GM12864 (cell line): ENCODE measurements around the gene SLC37A1.

Experiments
- DNase-seq: peaks from one replicate; pipeline ENCODE4 v3.0.0-alpha.2; 2011; ENCODE audit warnings: low read depth
- H3K4me3 ChIP-seq: 2 replicates; pipeline ENCODE4 v1.5.1; 2011; ENCODE audit warnings: mild to moderate bottlenecking, low read depth, low read length, control low read depth
- CTCF ChIP-seq: IDR thresholded peaks from 2 replicates; pipeline ENCODE4 v1.5.1; 2011; ENCODE audit warnings: low read depth, mild to moderate bottlenecking, moderate library complexity, low read length, control low read depth, inconsistent platforms; ENCODE audit errors: missing control alignments

Gene SLC37A1

GRCh38 chr21:42531771-42532170 lies 18.1 kb downstream of the SLC37A1 start:
- H3K4me3 ChIP-seq = no peak overlapping the region
- no peak for DNase-seq
- TF ChIP-seq CTCF = no peak

DNA sequence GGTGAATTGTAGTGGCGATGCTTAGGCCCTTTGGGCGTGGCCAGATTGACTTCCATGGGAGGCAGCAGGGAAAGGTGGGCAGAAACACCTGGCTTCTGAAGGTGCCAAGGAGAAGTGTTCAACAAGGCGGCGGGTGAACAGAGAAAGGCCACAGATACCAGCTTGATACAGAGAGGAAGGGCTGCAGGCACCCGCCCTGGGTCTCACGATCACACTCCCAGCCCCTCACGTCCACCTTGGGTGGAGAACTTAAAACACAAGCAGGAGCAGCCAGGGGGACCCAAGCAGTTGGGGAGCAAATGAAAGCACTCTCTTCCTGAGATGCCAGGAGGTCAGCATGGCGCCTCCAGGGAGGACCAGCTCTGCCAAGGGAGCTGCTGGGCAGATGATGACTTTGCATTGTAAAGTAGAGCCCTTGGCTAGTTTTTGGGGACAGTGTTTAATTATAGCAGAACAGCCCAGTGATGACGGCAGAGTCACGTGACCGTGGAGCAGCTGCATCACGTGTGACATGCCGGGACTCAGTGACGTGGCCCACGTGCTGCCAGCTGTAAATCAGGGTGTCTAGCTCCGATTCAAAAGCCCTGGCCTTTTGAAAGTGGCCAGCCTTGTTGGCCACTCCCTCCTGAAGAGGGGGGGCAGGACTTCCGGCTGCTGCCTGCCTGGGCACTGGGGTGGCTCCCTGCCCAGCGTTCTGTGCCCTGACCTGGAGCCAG lies 19.0 kb downstream of the SLC37A1 start:
- peak overlapping the region; percentile 19; the same call in 1 of the 2 replicates for H3K4me3 ChIP-seq
- no peak for TF ChIP-seq CTCF
- DNase-seq = no peak

GRCh38 chr21:42533306-42533962 lies 19.8 kb downstream of the SLC37A1 start:
- H3K4me3 ChIP-seq = peak overlapping the region; percentile 32; the same call in 1 of the 2 replicates
- no peak for TF ChIP-seq CTCF
- no peak for DNase-seq

GRCh38 chr21:42533963-42534355 lies 20.3 kb downstream of the SLC37A1 start:
- TF ChIP-seq CTCF = no peak
- peak overlapping the region; percentile 32; the same call in 1 of the 2 replicates for H3K4me3 ChIP-seq
- no peak for DNase-seq

GRCh38 chr21:42534421-42535378 lies 21.0 kb downstream of the SLC37A1 start:
- TF ChIP-seq CTCF = no peak
- H3K4me3 ChIP-seq = peak overlapping the region; percentile 32
- no peak for DNase-seq

- no peak overlapping the region; the same call in 1 of the 2 replicates for H3K4me3 ChIP-seq
- DNase-seq = no peak
- TF ChIP-seq CTCF = no peak
Observed at GRCh38 chr21:42535602-42536171, 22.0 kb downstream of the SLC37A1 start.
